Fibroblast of lung (primary cell): ENCODE results near the gene POGZ.

ENCODE experiments used
- EZH2 ChIP-seq: IDR thresholded peaks from 2 replicates; pipeline ENCODE4 v1.5.1; 2012; ENCODE audit warnings: low read length, control low read depth, mild to moderate bottlenecking; ENCODE audit errors: missing control alignments
- TF ChIP-seq, protein P1 (sequence below), 2 donors: IDR thresholded peaks in 1 of 2; conservative IDR thresholded peaks in 1 of 2; 1 replicate in 1 of 2; 2 replicates in 1 of 2; pipeline ENCODE4 v1.5.1; 2011 to 2012; ENCODE audit warnings: low read length in 2 of 2, control low read depth in 1 of 2, inconsistent platforms in 1 of 2, low read depth in 1 of 2, mild to moderate bottlenecking in 1 of 2

DNA sequence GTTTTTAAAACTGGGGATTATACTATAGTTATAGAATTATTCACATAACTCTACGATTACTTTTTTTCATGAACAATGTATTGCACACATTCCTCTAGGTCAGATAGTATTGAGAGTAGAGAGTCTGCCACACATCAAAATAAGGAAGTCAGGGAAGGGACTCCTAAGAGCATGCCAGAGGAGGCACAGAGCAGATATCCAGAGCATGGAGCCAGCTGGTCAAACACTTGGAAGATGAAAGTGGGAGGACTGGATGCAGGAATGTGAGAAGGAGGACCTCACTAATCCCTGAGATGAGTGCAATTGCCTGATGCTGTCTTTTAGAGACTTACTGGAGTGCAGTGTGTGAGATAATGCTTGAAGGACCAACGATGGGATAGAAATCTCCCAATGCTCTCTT, 102.6 kb downstream of the POGZ start:
- TF ChIP-seq, protein P1, sequence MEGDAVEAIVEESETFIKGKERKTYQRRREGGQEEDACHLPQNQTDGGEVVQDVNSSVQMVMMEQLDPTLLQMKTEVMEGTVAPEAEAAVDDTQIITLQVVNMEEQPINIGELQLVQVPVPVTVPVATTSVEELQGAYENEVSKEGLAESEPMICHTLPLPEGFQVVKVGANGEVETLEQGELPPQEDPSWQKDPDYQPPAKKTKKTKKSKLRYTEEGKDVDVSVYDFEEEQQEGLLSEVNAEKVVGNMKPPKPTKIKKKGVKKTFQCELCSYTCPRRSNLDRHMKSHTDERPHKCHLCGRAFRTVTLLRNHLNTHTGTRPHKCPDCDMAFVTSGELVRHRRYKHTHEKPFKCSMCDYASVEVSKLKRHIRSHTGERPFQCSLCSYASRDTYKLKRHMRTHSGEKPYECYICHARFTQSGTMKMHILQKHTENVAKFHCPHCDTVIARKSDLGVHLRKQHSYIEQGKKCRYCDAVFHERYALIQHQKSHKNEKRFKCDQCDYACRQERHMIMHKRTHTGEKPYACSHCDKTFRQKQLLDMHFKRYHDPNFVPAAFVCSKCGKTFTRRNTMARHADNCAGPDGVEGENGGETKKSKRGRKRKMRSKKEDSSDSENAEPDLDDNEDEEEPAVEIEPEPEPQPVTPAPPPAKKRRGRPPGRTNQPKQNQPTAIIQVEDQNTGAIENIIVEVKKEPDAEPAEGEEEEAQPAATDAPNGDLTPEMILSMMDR (conservative IDR thresholded peaks at IDR 0.05 in 1 of 2, IDR thresholded peaks at IDR 0.05 in 1 of 2; ENCODE audit: low read depth in 1 of 2, low read length in 2 of 2): no peak
- TF ChIP-seq EZH2: no peak
